Cardiac fibroblast (primary cell): ENCODE data around the gene CACHD1.

Experiments
- DNase-seq, 2 donors: peaks; one replicate each; pipeline versions ENCODE4 v3.0.0 to v3.0.0-alpha.2; 2010; ENCODE audit warnings: low read depth in 2 of 2
- H3K4me3 ChIP-seq, 2 donors: replicated peaks in 1 of 2; 1 replicate in 1 of 2; 2 replicates in 1 of 2; pipeline ENCODE4 v1.5.1; 2011; ENCODE audit warnings: low read depth in 2 of 2, low read length in 2 of 2, mild to moderate bottlenecking in 2 of 2, moderate library complexity in 1 of 2
- CTCF ChIP-seq: IDR thresholded peaks from one replicate; pipeline ENCODE4 v1.5.1; 2011; ENCODE audit warnings: low read depth, mild to moderate bottlenecking, low read length, inconsistent platforms

The CACHD1 gene

DNA sequence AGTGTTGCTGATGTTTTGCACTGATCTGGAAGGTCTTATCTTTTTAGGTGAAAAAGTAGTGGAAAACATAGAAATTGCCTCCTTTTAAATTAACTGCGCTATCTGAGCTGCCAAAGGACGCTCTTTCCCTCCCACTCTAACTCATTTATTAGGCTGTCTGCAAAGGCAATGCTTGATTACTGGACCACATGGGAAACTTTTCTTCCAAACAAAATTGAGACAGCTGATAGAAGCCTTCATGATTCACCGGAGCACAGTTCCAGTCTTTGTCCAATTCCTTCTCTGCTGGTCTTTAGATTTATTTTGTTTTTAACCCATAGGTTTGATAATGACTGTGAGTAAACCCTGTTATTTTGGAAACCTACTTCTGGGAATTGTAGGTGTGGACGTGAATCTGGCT lies 181.9 kb downstream of the CACHD1 start:
- no peak overlapping the region for H3K4me3 ChIP-seq
- DNase-seq: peak in 1 of 2 donors; percentile 28
- no peak for TF ChIP-seq CTCF

GRCh38 chr1:64653466-64653865 lies 183.5 kb downstream of the CACHD1 start:
- TF ChIP-seq CTCF: no peak
- no peak overlapping the region for H3K4me3 ChIP-seq
- no peak for DNase-seq

DNA sequence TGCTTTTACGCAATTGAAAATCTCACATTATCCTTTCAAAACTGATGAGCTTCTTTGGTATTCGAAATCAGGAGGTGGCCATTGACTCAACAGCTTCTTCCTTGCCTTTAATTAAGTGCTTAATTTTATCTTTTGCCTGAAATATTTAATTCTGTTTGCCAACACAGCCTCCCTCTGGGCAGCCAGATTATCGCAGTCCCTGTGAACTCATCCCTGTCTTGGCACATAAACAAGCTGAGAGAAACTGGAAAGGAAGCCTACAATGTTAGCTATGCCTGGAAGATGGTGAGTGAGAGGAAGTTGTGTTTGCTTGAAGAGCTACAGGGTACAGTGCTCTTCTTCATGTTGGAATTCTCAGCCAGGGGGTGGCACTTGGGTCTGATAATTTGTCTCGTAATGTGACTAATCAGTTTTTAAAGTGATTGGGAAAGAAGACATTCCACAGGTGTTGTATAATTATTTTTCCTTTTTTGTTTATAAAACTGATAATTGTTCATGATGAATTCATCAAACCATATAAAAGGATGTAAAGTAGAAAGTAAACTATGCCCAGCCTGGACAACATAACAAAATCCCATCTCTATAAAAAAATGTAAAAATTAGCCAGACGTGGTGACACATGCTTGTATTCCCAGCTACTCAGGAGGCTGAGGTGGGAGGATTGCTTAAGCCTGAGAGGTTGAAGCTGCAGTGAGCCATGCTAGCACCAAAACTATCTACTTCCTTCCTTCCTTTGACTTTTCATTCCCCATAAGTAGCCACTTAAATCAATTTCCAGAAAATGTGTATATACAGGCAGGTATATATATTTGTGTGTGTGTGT lies 184.8 kb downstream of the CACHD1 start:
- peak; percentile 25 to 60 for DNase-seq
- no peak overlapping the region for H3K4me3 ChIP-seq

DNA sequence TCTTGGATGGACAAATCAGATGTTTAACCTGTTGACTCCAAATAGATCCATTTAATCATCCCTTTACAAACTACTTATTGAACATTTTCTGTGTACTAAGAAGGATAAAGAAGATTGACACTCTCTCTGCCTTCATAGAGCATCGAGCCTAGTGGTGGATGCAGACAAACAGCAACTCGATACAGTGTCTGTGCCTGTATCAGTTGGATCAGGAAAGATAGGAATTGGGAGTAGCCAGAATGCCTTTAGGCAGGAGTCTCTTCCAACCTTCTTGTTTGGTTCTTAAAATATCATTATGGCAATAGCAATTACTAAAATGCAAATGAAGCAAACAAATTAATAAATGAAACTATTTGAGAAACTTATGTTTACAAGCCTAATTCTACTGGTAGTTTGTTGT lies 185.9 kb downstream of the CACHD1 start:
- no peak overlapping the region for H3K4me3 ChIP-seq
- TF ChIP-seq CTCF: no peak
- DNase-seq: no peak

More for the DNA sequence above, 184.8 kb downstream of the CACHD1 start:
- peak; percentile 11 for TF ChIP-seq CTCF

DNA sequence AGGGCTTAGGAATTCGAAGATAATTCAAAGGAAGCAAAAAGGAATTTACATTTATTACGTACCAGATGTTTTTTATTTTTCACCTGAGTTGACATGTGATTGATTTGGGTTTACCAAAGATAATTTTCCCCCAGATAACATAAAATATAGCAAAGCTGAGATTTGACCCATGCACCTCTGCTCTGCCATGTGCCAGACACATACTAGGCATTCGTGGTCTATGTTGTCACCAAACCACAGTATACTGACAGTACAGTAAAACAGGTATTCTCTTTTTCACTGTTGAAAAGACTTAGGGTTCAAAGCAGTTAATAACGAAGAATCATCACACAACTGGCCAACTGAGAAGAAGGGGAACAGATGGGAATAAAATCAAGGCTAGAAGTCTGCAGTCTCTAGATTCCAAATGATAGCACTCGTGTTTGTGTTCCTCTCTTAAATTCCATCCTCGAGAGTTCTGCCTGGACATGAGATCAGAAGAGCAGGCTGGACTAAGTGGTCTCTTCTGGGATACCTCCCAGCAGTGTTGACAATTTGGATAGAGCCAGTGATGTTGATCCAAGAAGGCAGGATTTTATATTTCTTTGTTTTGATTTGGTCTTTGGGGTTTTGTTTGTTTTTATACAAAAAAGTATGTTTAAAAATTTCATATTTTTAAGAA lies 189.7 kb downstream of the CACHD1 start:
- no peak overlapping the region for H3K4me3 ChIP-seq
- TF ChIP-seq CTCF: no peak
- no peak for DNase-seq

DNA sequence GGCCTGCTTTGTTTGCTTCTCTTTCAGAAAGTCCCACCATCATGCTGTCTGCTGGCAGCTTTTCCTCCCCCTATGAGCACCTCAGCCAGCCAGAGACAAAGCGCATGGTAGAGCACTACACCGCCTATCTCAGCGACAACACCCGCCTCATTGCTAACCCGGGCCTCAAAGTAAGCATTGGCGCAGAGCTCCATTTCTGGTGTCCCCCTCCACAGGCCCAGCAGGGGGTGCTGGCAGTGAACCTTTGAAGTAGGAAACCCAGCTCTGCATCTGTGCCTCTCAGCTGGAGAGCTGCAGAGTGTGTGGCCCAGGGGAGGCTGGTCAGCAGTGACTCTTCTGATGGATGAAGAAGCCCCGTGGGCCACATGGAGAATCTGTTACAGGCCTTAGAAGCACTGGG lies 193.7 kb downstream of the CACHD1 start:
- peak; percentile 29 for TF ChIP-seq CTCF
- peak; percentile 7 to 13 for DNase-seq
- H3K4me3 ChIP-seq: no peak overlapping the region
